Activated naive CD4-positive, alpha-beta T cell (primary cell): ENCODE results near the gene ARFRP1.

Experiments
- DNase-seq, 4 experiments: peaks; one replicate each; lab custom pipeline; 2025; lab: John Stamatoyannopoulos, UW

ARFRP1 gene

GRCh38 chr20:63707558-63708300 is at the start of gene ARFRP1, which contains the start of gene ZGPAT:
TSS of gene ARFRP1 (minus strand) at chr20:63707976. CDS start at chr20:63707091, 885 bp downstream.
TSS of gene ZGPAT (plus strand) at chr20:63708039. CDS start at chr20:63708581, 542 bp downstream.
- peak; percentile 48 to 84 (median 66) for DNase-seq

GRCh38 chr20:63756648-63756991 is 48.8 kb upstream of the ARFRP1 start:
- DNase-seq, result no peak

- no peak for DNase-seq
These were observed 48.3 kb upstream of the ARFRP1 start for GRCh38 chr20:63755933-63756647.

GRCh38 chr20:63754008-63754407 is 46.2 kb upstream of the ARFRP1 start:
- no peak for DNase-seq

GRCh38 chr20:63753381-63753780 is 45.6 kb upstream of the ARFRP1 start:
- no peak for DNase-seq

GRCh38 chr20:63752411-63753101 is 44.8 kb upstream of the ARFRP1 start:
- no peak for DNase-seq

- no peak for DNase-seq
These were observed 43.9 kb upstream of the ARFRP1 start for GRCh38 chr20:63751471-63752271.

GRCh38 chr20:63750807-63751470 is 43.2 kb upstream of the ARFRP1 start:
- peak in 2 of 4 experiments; percentile 72 to 75 for DNase-seq

GRCh38 chr20:63749597-63750508 is 42.1 kb upstream of the ARFRP1 start:
- DNase-seq, result no peak

GRCh38 chr20:63748934-63749270 is 41.1 kb upstream of the ARFRP1 start:
- no peak for DNase-seq

- no peak for DNase-seq
These were observed 40.5 kb upstream of the ARFRP1 start for GRCh38 chr20:63748070-63748933.

- DNase-seq, result no peak
These were observed 39.9 kb upstream of the ARFRP1 start for GRCh38 chr20:63747622-63748069.

- no peak for DNase-seq
These were observed 39.1 kb upstream of the ARFRP1 start for GRCh38 chr20:63746751-63747315.

- no peak for DNase-seq
These were observed 38.4 kb upstream of the ARFRP1 start for GRCh38 chr20:63745961-63746731.

GRCh38 chr20:63745424-63745805 is 37.6 kb upstream of the ARFRP1 start:
- no peak for DNase-seq

- DNase-seq, result no peak
These were observed 37.0 kb upstream of the ARFRP1 start for GRCh38 chr20:63744574-63745423.

GRCh38 chr20:63744158-63744557 is 36.4 kb upstream of the ARFRP1 start:
- no peak for DNase-seq
